GM12892 (cell line): ENCODE data around the gene KCNMA1.

Source experiments
- POLR2AphosphoS5 ChIP-seq: IDR thresholded peaks from 2 replicates; pipeline ENCODE4 v1.6.1; 2011; ENCODE audit warnings: low read depth, low read length, control low read depth
- TAF1 ChIP-seq: IDR thresholded peaks from 2 replicates; pipeline ENCODE4 v1.6.1; 2011; ENCODE audit warnings: low read depth, mild to moderate bottlenecking, control low read depth, low read length, borderline replicate concordance

DNA sequence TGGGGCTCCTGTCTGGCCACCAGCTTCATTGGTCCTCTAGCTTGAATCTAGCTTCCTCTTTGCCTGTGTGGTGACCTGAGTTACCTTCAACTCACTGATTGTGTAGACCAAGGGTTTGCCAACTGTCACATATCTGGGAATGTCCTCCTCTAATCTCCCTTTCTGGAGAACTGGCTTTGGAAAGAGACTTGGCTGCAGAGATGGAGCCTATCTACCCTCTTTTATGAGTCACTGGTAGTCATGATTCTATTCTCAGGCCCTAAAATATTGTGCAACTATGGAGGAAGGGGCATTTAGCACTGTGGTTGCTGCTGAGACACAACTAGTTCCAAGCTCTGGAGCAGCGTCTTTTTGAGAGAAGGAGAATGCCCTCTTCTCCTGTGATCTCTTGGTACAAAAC is 691.3 kb downstream of the KCNMA1 start:
- TF ChIP-seq POLR2AphosphoS5 (no peak), TAF1 (no peak)
